Endothelial cell of umbilical vein (primary cell): ENCODE results near the gene HIVEP3. TPM values are rescaled to one million over a fixed set of nuclear protein-coding genes. Genes with fewer than 3 reads are reported as not detected.

Source experiments
- BruUV-seq: library from RNA; stranded (reverse); fragments of 400-500 nt; replicated peaks from 2 replicates; lab custom pipeline; 2021; lab: Mats Ljungman, UMichigan
- CTCF ChIA-PET: fragments of 300-600, 350-600 bp; sonication (Branson Sonifier 250); formaldehyde crosslinking; loops from one replicate; lab custom pipeline; 2021; ENCODE audit warnings: antibody characterized with exemption, inconsistent platforms; lab: Charles Lee
- POLR2A ChIA-PET: fragments of 300-600, 350-600 bp; sonication (Branson Sonifier 250); formaldehyde crosslinking; loops from one replicate; lab custom pipeline; 2021; ENCODE audit warnings: antibody characterized with exemption, inconsistent platforms; lab: Charles Lee
- DNase-seq: peaks from one replicate; pipeline ENCODE4 v3.0.0-alpha.2; 2011; ENCODE audit warnings: low read depth, low spot score
- FAIRE-seq: peaks from 2 replicates; lab custom pipeline; 2011; peaks lifted over from hg19 to GRCh38; lab: Jason Lieb, UNC
- H2AFZ ChIP-seq: 2 replicates; pipeline ENCODE4 v1.6.0; 2012; ENCODE audit warnings: low read depth, low read length, control low read depth, inconsistent platforms
- H3K27ac ChIP-seq: 2 replicates; pipeline ENCODE4 v1.5.1; 2011; ENCODE audit warnings: low read depth, mild to moderate bottlenecking, control low read depth, low read length, moderate library complexity; ENCODE audit not compliant: insufficient read depth
- H3K27me3 ChIP-seq, 2 experiments: 2 replicates each; pipeline versions ENCODE4 v1.6.0 to v1.6.1; 2011; ENCODE audit warnings: low read length in 2 of 2, mixed read lengths in 1 of 2; ENCODE audit not compliant: control insufficient read depth in 2 of 2, insufficient read depth in 2 of 2
- H3K36me3 ChIP-seq, 2 experiments: 2 replicates in 1 of 2; 3 replicates in 1 of 2; pipeline ENCODE4 v1.5.1; 2011; ENCODE audit warnings: low read length in 2 of 2, mild to moderate bottlenecking in 1 of 2, moderate library complexity in 1 of 2; ENCODE audit not compliant: control insufficient read depth in 2 of 2, insufficient read depth in 2 of 2; ENCODE audit errors: extremely low read depth in 1 of 2
- H3K4me1 ChIP-seq: 3 replicates; pipeline ENCODE4 v1.5.1; 2011; ENCODE audit warnings: mild to moderate bottlenecking, low read length; ENCODE audit not compliant: control insufficient read depth, insufficient read depth; ENCODE audit errors: extremely low read depth
- H3K4me2 ChIP-seq: 2 replicates; pipeline ENCODE4 v1.6.1; 2011; ENCODE audit warnings: low read length, control low read depth, mixed read lengths; ENCODE audit not compliant: insufficient read depth
- H3K4me3 ChIP-seq, 3 experiments: fragments of 200-600 bp in 1 of 3; sonication (generic), shearing (Covaris generic) in 1 of 3; replicated peaks in 1 of 3; 2 replicates each; pipeline ENCODE4 v1.5.1; 2011 to 2016; ENCODE audit warnings: control low read depth in 3 of 3, low read length in 3 of 3, mild to moderate bottlenecking in 2 of 3, inconsistent platforms in 1 of 3, low read depth in 1 of 3, moderate library complexity in 1 of 3; ENCODE audit not compliant: insufficient read depth in 1 of 3
- H3K79me2 ChIP-seq: 2 replicates; pipeline ENCODE4 v1.6.0; 2012; ENCODE audit warnings: low read length, inconsistent platforms; ENCODE audit not compliant: control insufficient read depth, insufficient read depth
- H3K9ac ChIP-seq: replicated peaks from 2 replicates; pipeline ENCODE3; 2011; ENCODE audit warnings: low read length, control low read depth; ENCODE audit not compliant: insufficient read depth; ENCODE audit errors: extremely low read depth
- H3K9me1 ChIP-seq: replicated peaks from 3 replicates; pipeline ENCODE4 v1.6.0; 2011; ENCODE audit warnings: mild to moderate bottlenecking, low read length; ENCODE audit not compliant: control insufficient read depth, insufficient read depth; ENCODE audit errors: extremely low read depth
- H3K9me3 ChIP-seq: replicated peaks from 2 replicates; pipeline ENCODE4 v1.5.1; 2012; ENCODE audit warnings: low read length, inconsistent platforms; ENCODE audit not compliant: control insufficient read depth, insufficient read depth
- H4K20me1 ChIP-seq: replicated peaks from 2 replicates; pipeline ENCODE3; 2011; ENCODE audit warnings: mild to moderate bottlenecking, low read length; ENCODE audit not compliant: control insufficient read depth, insufficient read depth; ENCODE audit errors: extremely low read depth
- EZH2 ChIP-seq: IDR thresholded peaks from 2 replicates; pipeline ENCODE4 v1.6.1; 2012; ENCODE audit warnings: borderline replicate concordance, low read depth, mild to moderate bottlenecking, moderate library complexity, low read length, inconsistent platforms; ENCODE audit not compliant: severe bottlenecking
- FOS ChIP-seq: IDR thresholded peaks from 2 replicates; pipeline ENCODE4 v1.6.1; 2011; ENCODE audit warnings: mild to moderate bottlenecking, low read length, moderate library complexity, borderline replicate concordance; ENCODE audit not compliant: insufficient read depth
- GATA2 ChIP-seq: IDR thresholded peaks from 2 replicates; pipeline ENCODE4 v1.7.0; 2011; ENCODE audit warnings: low read depth, mild to moderate bottlenecking, moderate library complexity, mixed read lengths, low read length; ENCODE audit not compliant: insufficient read length, insufficient read depth
- JUN ChIP-seq: IDR thresholded peaks from 2 replicates; pipeline ENCODE4 v1.6.1; 2011; ENCODE audit warnings: borderline replicate concordance, low read depth; ENCODE audit not compliant: insufficient read length, insufficient read depth
- MYC ChIP-seq: IDR thresholded peaks from one replicate; pipeline ENCODE4 v1.6.1; 2011; ENCODE audit warnings: mild to moderate bottlenecking, low read depth, low read length
- POLR2A ChIP-seq: IDR thresholded peaks from 2 replicates; pipeline ENCODE4 v1.6.1; 2012; ENCODE audit warnings: low read depth, mild to moderate bottlenecking, control low read depth, low read length
- POLR2AphosphoS5 ChIP-seq: IDR thresholded peaks from 2 replicates; pipeline ENCODE4 v1.6.1; 2012; ENCODE audit warnings: low read depth, mild to moderate bottlenecking, control low read depth, low read length, moderate library complexity; ENCODE audit not compliant: insufficient read depth
- dilution Hi-C: fragments of 300-500 bp; cut with MboI; formaldehyde crosslinking; loops from one replicate; pipeline ENCODE4 v1.15.0; 2019; ENCODE audit warnings: low sequenced_read_pairs; ENCODE audit not compliant: extremely low pct_ligation_motif_present
- intact Hi-C: fragments of 100-400 bp; cut with micrococcal nuclease; formaldehyde crosslinking; loops from one replicate; pipeline ENCODE4 v1.10.0; 2022
- polyA plus RNA-seq, 4 experiments: library from polyadenylated mRNA; depleted of rRNA in 3 of 4; stranded (reverse) in 3 of 4; unstranded in 1 of 4; fragments of >200 nt; gene quantifications; 2 replicates each; pipeline versions ENCODE4 v1.2.1 to v1.2.3, GENCODE V29; 2011 to 2012; ENCODE audit warnings: missing spikeins in 1 of 4
- total RNA-seq: library from RNA; stranded (reverse); gene quantifications from 2 replicates; pipeline ENCODE4 v1.2.3, GENCODE V29; 2021
- TF ChIP-seq, protein P1 (sequence below): IDR thresholded peaks from 2 replicates; pipeline ENCODE4 v1.6.1; 2011; ENCODE audit not compliant: insufficient read depth, insufficient read length
- TF ChIP-seq, protein P2 (sequence below), 2 donors: IDR thresholded peaks; 1 replicate in 1 of 2; 2 replicates in 1 of 2; pipeline ENCODE4 v1.5.1; 2011; ENCODE audit warnings: low read length in 2 of 2, mild to moderate bottlenecking in 2 of 2, moderate library complexity in 2 of 2, control low read depth in 1 of 2, inconsistent platforms in 1 of 2, low read depth in 1 of 2; ENCODE audit not compliant: insufficient read depth in 1 of 2; ENCODE audit errors: extremely low read depth in 1 of 2

Gene HIVEP3
- total and polyA plus RNA-seq, 2 donors (not counting 3 experiments of a cell fraction or from before 2014, with no cell fraction given): 3.4 to 4.0 TPM

DNA sequence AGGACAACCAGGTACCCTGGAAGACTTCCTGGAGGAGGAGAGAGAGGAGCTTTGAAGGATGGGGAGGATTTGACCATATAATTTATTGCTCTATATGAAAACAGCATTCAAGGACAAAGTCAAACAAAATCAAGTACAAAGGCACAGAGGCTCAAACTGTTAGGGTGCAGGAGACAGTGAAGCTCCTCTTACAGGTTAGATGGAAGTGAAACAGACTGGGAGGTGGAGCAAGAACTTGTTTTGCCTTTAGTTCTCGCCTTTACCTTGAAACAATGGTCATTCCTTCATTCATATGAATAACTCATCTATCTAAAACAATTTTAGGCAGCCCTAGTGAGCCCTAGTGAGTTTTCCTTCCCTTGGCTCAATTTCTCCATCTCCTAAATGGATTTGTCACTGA is 199.6 kb downstream of the HIVEP3 start:
- intact Hi-C loops (no loop called here), dilution Hi-C loops (no loop called here)
- ChIA-PET CTCF (no interaction called here), POLR2A (no interaction called here)
- FAIRE-seq (no peak), DNase-seq (no peak)
- H3K27ac ChIP-seq: no peak overlapping the region
- H2AFZ ChIP-seq: no peak overlapping the region
- no peaks in the 10 kb centered on the region for H3K9me3 ChIP-seq
- H3K4me2 ChIP-seq: no peak overlapping the region
- H3K4me1 ChIP-seq: peaks cover 16% of the 10 kb centered on the region
- H3K36me3 ChIP-seq: no peaks in the 10 kb centered on the region
- no TSS peak for BruUV-seq
- no peaks in the 10 kb centered on the region for H3K27me3 ChIP-seq
- TF ChIP-seq EZH2: no peak
- TF ChIP-seq, protein P1, sequence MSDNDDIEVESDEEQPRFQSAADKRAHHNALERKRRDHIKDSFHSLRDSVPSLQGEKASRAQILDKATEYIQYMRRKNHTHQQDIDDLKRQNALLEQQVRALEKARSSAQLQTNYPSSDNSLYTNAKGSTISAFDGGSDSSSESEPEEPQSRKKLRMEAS: no peak
- TF ChIP-seq MYC: no peak
- no peak for TF ChIP-seq JUN
- no peak for TF ChIP-seq GATA2
- TF ChIP-seq, protein P2, sequence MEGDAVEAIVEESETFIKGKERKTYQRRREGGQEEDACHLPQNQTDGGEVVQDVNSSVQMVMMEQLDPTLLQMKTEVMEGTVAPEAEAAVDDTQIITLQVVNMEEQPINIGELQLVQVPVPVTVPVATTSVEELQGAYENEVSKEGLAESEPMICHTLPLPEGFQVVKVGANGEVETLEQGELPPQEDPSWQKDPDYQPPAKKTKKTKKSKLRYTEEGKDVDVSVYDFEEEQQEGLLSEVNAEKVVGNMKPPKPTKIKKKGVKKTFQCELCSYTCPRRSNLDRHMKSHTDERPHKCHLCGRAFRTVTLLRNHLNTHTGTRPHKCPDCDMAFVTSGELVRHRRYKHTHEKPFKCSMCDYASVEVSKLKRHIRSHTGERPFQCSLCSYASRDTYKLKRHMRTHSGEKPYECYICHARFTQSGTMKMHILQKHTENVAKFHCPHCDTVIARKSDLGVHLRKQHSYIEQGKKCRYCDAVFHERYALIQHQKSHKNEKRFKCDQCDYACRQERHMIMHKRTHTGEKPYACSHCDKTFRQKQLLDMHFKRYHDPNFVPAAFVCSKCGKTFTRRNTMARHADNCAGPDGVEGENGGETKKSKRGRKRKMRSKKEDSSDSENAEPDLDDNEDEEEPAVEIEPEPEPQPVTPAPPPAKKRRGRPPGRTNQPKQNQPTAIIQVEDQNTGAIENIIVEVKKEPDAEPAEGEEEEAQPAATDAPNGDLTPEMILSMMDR (IDR thresholded peaks at IDR 0.05; ENCODE audit: extremely low read depth in 1 of 2, insufficient read depth in 1 of 2, low read depth in 1 of 2, low read length in 2 of 2): no peak
- TF ChIP-seq POLR2AphosphoS5: no peak
- TF ChIP-seq FOS: no peak
- no peak for TF ChIP-seq POLR2A
- H3K9ac ChIP-seq: no peak overlapping the region
- no peaks in the 10 kb centered on the region for H3K9me1 ChIP-seq
- no peaks in the 10 kb centered on the region for H3K79me2 ChIP-seq
- H4K20me1 ChIP-seq: no peaks in the 10 kb centered on the region
- no peak overlapping the region for H3K4me3 ChIP-seq
